ENCODE results near the gene ELOF1. TPM values are rescaled to one million over a fixed set of nuclear protein-coding genes. Genes with fewer than 3 reads are reported as not detected.
"Not testable (repeated sequence)": the region's sequence is repeated elsewhere in the genome, so short reads cannot be mapped to it uniquely, and the experiment has no call there.

Gene ELOF1
- 34.5 and 44.1 TPM in 2 replicates for total RNA-seq (2014; rRNA removed; shearing (Covaris generic))
- polyA plus RNA-seq (2015; cell fraction: cytosol; rRNA removed) = 44.1 and 61.9 TPM in 2 replicates
- 20.9 and 23.6 TPM in 2 replicates for polyA plus RNA-seq (2015; cell fraction: nucleus; rRNA removed)

DNA sequence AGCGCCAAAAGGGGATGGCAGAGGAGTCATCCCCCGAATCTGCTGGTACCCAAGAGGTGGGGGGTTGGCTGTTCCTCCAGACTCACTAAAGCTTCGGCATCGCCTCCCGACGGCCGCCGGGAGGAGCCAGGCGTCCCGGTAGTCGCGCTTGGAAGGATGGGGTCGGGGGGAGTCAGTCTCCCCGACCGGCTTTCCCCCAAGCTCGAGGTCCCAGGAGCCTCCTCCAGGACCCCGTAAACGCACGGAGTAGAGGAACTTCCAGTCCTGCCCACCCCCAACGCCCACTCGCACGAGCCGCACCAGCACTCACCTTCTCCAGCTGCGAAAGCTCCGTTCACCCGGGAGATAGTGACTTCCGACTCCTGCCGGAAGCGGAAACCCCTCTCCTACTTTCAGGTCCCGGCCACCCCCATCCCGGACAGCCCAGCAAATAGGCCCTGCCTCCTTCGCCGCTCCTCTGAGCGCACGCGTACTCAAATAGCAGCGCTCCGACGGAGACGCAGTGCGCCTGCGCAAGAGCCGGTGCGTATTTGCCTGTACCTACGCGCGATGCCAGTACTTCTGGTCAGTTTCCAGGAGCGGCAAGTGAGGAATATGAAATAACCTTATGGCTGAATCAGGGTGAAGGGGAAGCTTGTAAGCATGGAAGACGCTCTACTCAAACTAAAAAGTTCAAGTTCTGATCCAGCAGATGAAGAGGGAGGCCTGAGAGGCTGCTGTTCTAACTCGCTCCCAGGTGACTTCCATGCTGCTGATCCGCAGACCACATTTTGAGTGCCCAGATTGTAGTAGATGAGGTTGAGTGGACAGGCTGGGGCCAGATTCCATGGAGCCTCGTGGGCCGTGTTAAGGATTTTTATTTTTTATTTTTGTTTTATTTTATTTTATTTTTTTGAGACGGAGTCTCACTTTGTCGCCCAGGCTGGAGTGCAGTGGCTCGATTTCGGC lies at the start of gene ELOF1:
Gene ELOF1, minus strand, starts transcription at position 350 of the 948 bp plus-strand sequence. CDS start 4,883 bp downstream, outside the sequence.
- in situ Hi-C loops (cut with HindIII; ENCODE audit: low pct_unique_long_range_greater_than_20kb, low sequenced_read_pairs) = no loop called here
- peak; percentile 96 for DNase-seq (ENCODE audit: low read depth, low spot score)

DNA sequence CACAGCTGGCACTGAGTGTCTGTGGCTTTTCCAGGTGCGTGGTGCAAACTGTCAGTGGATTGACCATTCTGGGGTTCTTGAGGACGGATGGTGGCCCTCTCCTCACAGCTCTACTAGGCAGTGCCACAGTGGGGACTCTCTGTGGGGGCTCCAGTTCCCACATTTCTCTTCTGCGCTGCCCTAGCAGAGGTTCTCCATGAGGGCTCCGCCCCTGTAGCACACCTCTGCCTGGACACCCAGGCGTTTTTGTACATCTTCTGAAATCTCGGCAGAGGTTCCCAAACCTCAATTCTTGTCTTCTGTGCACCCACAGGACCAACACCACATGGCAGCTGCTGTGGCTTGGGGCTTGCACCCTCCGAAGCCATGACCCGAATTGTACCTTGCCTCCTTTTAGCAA lies 47.5 kb upstream of the ELOF1 start:
- in situ Hi-C loops (cut with HindIII; ENCODE audit: low pct_unique_long_range_greater_than_20kb, low sequenced_read_pairs) = no loop called here
- DNase-seq (ENCODE audit: low read depth, low spot score) = no peak

DNA sequence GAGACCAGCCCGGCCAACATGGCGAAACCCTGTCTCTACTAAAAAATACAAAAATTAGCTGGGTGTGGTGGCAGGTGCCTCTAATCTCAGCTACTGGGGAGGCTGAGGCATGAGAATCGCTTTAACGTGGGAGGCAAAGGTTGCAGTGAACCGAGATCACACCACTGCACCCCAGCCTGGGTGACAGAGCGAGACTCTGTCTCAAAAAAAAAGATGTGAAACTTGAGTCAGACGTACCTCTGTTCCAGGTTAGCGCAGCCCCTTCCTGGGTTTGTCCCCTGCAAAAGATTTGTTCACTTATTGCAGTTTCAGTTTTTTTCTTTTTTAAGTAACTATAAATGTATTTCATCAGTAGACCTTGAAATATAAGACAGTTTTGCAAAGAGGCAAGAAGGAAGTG lies 40.7 kb upstream of the ELOF1 start:
- DNase-seq (ENCODE audit: low read depth, low spot score); in situ Hi-C loops (cut with HindIII; ENCODE audit: low pct_unique_long_range_greater_than_20kb, low sequenced_read_pairs): not testable (repeated sequence)

DNA sequence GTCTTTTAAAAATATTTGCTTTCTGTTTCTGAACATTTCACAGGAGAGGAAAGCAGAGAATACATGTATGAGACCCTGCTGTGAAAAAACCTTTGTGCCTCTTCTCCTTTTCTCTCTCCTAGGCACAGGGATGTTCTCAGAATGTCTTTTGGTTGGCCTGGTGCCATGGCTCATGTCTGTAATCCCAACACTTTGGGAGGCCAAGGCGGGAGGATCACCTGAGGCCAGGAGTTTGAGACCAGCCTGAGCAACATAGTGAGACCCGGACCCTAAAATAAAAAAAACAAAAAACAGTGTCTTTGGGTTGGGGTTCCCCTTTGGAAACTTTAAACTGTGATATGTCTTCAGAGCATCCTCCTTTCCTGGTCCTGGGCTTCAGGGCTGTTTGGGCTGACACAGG lies 39.7 kb upstream of the ELOF1 start:
- DNase-seq (ENCODE audit: low read depth, low spot score) = no peak
- in situ Hi-C loops (cut with HindIII; ENCODE audit: low pct_unique_long_range_greater_than_20kb, low sequenced_read_pairs) = no loop called here

DNA sequence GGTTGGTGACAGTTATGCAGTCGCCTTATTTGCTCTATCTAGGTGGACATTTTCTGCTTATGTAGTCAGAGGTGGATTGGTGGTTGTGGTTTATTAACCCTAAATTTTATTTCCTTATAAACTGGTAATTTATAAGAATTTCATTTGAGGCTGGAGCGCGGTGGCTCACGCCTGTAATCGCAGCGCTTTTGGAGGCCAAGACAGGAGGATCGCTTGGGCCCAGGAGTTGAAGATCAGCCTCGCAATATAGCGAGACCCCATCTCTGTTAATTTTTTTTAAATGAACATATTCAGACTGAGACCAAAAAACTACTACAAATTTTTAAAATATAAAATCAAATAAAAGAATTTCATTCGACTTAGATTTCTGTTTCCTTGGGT lies 39.1 kb upstream of the ELOF1 start:
- no peak for DNase-seq (ENCODE audit: low read depth, low spot score)
- in situ Hi-C loops (cut with HindIII; ENCODE audit: low pct_unique_long_range_greater_than_20kb, low sequenced_read_pairs) = no loop called here

GRCh38 chr19:11597202-11598102 lies 38.4 kb upstream of the ELOF1 start, which contains the start of gene ZNF627:
ZNF627 (plus strand) TSS chr19:11597483; CDS start chr19:11597628, 145 bp downstream.
- DNase-seq (ENCODE audit: low read depth, low spot score) = peak; percentile 96
- in situ Hi-C loops (cut with HindIII; ENCODE audit: low pct_unique_long_range_greater_than_20kb, low sequenced_read_pairs) = no loop called here

DNA sequence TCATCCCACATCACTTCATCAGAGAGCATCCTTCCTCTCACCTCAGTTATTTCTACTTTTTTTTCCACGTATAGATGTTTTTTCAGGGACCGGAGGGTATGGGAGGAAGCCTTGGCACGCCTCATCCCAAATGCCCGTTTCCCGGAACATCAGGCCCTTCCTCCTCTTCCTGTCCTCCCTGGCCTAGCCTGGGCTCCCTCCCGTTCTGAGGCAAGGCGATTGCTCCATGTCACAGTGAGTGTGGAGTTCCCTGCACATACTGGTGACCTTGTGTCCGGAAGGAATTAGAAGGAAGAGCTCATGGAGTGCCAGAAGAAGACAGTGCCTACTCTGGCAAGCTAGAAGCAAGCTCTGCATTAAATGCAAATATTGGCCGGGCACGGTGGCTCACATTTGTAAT lies 37.1 kb upstream of the ELOF1 start:
- in situ Hi-C loops (cut with HindIII; ENCODE audit: low pct_unique_long_range_greater_than_20kb, low sequenced_read_pairs) = no loop called here

DNA sequence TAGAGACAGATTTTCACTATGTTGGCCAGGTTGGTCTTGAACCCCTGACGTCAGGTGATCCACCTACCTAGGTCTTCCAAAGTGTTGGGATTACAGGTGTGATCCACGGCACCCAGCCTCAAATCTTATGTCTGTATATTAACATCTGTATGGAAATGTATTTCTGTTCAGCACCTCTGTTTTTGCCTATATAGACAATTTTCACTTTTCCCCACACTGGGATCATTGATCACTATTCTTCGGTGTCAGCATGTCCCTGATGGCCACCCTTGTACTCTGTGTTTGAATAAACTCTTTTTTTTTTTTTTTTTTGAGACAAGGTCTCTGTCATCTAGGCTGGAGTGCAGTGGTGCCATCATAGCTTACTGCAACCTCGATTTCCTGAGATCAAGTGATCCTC lies 35.1 kb upstream of the ELOF1 start:
- DNase-seq (ENCODE audit: low read depth, low spot score) = no peak
- in situ Hi-C loops (cut with HindIII; ENCODE audit: low pct_unique_long_range_greater_than_20kb, low sequenced_read_pairs) = no loop called here

More for the DNA sequence above, 37.1 kb upstream of the ELOF1 start:
- DNase-seq (ENCODE audit: low read depth, low spot score) = no peak

- DNase-seq (ENCODE audit: low read depth, low spot score) = no peak
- in situ Hi-C loops (cut with HindIII; ENCODE audit: low pct_unique_long_range_greater_than_20kb, low sequenced_read_pairs) = no loop called here
These were observed 29.1 kb upstream of the ELOF1 start for GRCh38 chr19:11587975-11588631.

DNA sequence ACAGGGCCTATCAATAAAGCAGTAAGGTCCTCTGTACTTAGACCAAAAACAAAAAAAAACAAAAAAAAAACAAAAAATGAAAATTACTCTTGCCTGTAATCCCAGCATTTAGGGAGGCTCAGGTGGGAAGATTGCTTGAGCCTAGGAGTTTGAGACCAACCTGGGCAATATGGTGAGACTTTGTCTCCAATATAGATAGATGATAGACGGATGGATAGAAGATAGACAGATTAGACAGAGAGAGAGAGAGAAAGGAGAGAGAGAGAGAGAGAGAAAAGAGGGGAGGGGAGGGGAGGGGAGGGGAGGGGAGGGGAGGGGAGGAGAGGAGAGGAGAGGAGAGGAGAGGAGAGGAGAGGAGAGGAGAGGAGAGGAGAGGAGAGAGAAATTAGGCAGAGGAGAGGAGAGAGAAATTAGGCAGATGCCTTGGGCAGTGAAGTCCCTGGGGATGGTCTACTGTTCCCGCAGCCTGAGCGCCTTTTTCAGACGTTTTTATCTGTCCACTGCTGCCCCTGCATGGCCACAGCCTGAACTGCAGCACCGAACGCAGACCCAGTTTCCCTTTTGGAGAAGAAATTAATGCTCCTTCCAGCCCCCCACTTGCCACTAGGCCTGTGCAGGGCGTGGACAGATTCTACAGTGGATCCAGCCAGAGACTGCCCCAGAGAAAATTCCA lies 28.4 kb upstream of the ELOF1 start:
- DNase-seq (ENCODE audit: low read depth, low spot score) = peak; percentile 76
- in situ Hi-C loops (cut with HindIII; ENCODE audit: low pct_unique_long_range_greater_than_20kb, low sequenced_read_pairs) = no loop called here

- in situ Hi-C loops (cut with HindIII; ENCODE audit: low pct_unique_long_range_greater_than_20kb, low sequenced_read_pairs) = no loop called here
- DNase-seq (ENCODE audit: low read depth, low spot score) = no peak
These were observed 27.3 kb upstream of the ELOF1 start for GRCh38 chr19:11586331-11586730.

DNA sequence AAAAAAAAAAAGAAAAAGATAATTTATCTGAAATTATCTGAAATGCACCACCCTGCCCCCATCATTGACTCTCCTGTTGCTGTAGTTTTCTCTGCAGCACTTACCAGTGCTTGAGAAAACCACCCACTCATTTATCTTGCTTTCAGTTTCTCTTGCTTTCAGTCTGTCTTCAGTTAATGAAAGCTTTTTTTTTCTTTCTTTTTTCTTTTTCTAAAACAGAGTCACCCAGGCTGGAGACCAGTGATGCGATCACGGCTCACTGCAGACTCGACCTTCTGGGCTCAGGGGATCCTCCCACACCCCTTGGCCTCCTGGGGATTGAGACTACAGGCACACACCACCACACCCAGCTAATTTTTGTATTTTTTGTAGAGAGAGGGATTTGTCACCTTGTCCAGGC lies 22.7 kb upstream of the ELOF1 start:
- in situ Hi-C loops (cut with HindIII; ENCODE audit: low pct_unique_long_range_greater_than_20kb, low sequenced_read_pairs) = no loop called here
- no peak for DNase-seq (ENCODE audit: low read depth, low spot score)

GRCh38 chr19:11580116-11580515 lies 21.1 kb upstream of the ELOF1 start:
- DNase-seq (ENCODE audit: low read depth, low spot score) = no peak
- in situ Hi-C loops (cut with HindIII; ENCODE audit: low pct_unique_long_range_greater_than_20kb, low sequenced_read_pairs) = no loop called here

DNA sequence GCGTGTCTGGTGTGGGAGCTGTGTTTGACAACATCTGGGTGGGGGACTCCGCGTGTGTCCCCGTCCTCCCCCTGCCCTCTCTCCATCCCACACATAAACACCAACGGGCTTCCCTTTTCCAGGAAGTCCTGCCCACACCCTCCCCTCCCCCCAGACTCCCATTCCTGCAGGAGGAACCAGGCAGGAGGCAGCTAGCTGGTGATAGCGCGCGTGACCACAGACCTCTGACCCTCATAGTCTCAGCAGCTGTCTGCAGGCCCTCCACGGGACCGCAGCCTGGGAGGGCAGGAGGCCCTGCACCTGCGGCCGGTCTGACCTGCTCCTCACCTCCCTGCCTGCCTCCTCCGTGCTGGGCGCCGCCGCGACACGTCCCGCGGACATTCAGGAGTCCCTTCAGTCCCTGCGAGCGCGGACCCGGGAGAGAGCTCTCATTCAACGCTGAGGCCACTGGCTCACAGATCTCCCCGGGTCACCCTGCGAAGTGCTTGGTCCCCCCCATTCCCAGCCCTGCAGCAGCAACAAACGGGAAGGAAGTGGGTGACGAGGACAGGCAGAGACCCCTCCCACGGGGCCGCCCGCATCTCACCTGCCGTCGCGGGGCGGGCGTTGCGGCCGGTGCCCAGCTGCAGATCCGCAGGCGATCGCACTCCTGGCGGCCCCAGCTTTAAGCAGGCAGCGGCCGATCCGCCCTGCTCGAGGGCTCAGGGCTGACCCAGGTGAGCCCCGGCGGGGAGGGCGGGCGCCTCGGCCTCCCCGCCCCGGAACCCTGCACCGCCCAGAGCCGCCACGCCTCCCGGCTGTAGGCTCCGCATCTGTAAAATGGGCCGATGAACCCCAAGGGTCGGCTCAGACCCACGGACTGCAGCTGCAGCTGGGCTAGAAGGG lies 19.5 kb upstream of the ELOF1 start:
- in situ Hi-C loops (cut with HindIII; ENCODE audit: low pct_unique_long_range_greater_than_20kb, low sequenced_read_pairs) = no loop called here
- DNase-seq (ENCODE audit: low read depth, low spot score) = no peak

DNA sequence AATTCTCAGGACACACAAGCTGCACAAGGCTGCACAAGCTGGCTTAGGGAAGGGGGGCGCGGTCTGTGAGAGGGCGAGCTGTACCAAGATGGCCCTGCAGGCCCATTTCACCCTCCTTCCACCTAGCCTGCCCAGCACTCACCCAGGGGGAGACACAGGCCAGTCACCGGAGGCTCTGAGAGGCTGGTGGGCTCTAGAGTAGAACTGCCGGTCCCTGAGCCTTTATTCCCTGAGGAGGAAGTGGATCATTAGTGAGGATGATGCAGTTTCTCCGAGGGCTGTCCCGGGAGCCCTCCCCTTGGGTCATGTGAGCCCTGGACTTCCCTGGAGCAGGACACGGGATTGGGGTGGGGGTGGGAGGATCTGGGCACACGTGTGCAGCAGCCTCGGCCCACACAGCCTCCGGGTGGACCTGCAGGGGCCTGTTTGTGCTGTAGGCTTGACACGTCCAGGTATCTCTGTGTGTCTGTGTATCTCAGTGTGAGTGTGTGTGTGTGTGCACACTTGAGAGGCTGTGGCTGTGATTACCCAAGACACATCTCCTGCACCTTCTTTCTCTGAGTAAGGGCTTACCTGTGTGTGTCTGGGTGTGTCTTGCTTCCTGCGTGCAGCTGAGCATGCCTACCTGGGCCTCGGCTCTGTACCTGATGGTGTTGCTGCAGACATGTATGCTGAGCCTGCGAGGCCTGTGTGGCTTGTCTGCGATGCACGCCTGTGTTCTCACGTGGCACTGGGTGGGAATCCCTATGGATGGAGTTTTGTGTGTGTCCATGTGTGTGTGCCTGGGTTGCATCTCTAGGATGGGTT lies 18.6 kb upstream of the ELOF1 start, which contains the start of gene ACP5:
Gene ACP5, minus strand, starts transcription at position 195 of the 807 bp plus-strand sequence. CDS start 328 bp downstream, outside the sequence.
- in situ Hi-C loops (cut with HindIII; ENCODE audit: low pct_unique_long_range_greater_than_20kb, low sequenced_read_pairs) = no loop called here
- peak; percentile 64 for DNase-seq (ENCODE audit: low read depth, low spot score)

Measured in SK-MEL-5 (cell line).